C4-2B (cell line): ENCODE results near the gene HDAC3.

Experiments
- CTCF ChIP-seq: fragments of 450-650 bp; conservative IDR thresholded peaks from 2 replicates; pipeline ENCODE4 v1.5.1; 2017; ENCODE audit warnings: mild to moderate bottlenecking
- ZFX ChIP-seq: fragments of 450-650 bp; IDR thresholded peaks from 2 replicates; pipeline ENCODE4 v1.6.1; 2017

- no peak for TF ChIP-seq CTCF
- TF ChIP-seq ZFX, result no peak
Measured at GRCh38 chr5:141617128-141617527, 19.5 kb downstream of the HDAC3 start.
